ENCODE measurements around the gene DAPK2.
"Not testable (repeated sequence)": the region's sequence is repeated elsewhere in the genome, so short reads cannot be mapped to it uniquely, and the experiment has no call there.

DAPK2 gene

DNA sequence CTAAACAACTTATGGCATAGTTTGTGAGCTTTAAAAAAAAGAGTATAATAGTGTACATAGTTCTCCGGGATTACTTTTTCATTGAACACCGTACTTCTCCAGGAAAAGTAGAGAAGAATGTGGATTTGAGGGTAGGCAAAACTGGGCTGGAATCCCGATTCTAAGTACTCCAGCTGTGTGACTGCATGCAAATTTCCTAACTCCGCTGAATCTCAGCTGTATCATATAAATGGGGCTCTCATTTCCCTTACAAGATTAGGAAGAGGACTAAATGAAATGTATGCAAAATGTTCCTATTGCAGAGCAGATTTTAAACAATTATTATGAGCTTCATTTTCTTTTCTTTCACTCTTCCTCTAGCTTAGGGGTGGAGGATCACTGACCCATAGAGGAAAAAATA, 142.2 kb downstream of the DAPK2 start:
- no peak for TF ChIP-seq ZFX (IDR thresholded peaks at IDR 0.05)
- TF ChIP-seq, protein P1, sequence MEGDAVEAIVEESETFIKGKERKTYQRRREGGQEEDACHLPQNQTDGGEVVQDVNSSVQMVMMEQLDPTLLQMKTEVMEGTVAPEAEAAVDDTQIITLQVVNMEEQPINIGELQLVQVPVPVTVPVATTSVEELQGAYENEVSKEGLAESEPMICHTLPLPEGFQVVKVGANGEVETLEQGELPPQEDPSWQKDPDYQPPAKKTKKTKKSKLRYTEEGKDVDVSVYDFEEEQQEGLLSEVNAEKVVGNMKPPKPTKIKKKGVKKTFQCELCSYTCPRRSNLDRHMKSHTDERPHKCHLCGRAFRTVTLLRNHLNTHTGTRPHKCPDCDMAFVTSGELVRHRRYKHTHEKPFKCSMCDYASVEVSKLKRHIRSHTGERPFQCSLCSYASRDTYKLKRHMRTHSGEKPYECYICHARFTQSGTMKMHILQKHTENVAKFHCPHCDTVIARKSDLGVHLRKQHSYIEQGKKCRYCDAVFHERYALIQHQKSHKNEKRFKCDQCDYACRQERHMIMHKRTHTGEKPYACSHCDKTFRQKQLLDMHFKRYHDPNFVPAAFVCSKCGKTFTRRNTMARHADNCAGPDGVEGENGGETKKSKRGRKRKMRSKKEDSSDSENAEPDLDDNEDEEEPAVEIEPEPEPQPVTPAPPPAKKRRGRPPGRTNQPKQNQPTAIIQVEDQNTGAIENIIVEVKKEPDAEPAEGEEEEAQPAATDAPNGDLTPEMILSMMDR (conservative IDR thresholded peaks at IDR 0.05) = no peak
- H3K27ac ChIP-seq = no peak overlapping the region

DNA sequence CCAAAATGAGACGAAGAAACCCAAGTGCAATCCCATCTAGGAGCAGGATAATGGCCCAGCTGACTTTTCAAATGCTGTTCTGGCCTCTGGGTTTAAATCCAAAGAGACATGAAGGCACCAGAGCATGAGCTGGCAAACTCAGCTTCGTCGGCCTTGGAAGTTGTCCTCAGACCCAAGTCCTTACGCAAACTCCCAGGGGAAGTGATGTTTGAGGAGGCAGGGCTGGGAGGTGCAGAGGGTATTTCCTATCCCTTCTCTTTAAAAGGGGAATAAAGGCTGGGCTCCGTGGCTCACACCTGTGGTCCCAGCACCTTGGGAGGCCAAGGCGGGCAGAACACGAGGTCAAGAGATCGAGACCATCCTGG, 143.6 kb downstream of the DAPK2 start:
- TF ChIP-seq, protein P1 (conservative IDR thresholded peaks at IDR 0.05) = no peak
- no peak overlapping the region for H3K27ac ChIP-seq

DNA sequence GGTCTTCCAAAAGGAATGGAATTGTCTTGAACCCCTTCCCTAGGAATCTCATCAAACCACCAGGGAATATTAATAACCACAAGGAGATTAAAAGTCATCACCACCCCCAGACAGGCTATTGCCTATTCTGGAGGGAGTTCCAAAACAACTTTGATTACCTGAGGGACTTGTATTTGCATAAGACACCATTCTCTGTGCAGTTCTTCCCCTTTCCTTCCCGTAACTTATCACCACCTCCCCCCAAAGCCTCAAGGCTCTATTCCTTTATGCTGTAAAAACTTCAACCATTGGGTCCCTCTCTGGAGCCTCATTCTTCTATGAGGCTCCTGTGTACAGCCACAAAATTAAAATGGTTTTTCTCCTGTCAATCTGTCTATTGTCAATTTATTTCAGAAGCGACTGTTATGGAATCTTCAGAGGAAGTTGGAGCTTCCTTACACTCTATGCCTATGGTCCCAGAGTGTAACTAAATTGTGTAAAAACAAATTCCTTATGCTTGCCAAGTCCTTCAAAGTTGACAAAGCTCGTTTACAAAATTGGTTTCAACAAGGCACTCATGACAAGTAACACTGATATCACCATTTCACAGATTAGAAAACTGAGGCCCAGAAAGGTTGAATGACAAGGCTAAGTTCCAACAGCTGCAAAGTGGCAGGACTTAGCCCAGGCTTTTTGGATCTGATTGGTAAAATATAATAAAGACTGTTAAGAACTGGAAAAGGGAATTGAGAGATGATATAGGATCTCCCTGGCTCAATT, 144.2 kb downstream of the DAPK2 start:
- TF ChIP-seq, protein P1 (conservative IDR thresholded peaks at IDR 0.05) = no peak
- no peak for TF ChIP-seq ZFX (IDR thresholded peaks at IDR 0.05)
- H3K27ac ChIP-seq = no peak overlapping the region

DNA sequence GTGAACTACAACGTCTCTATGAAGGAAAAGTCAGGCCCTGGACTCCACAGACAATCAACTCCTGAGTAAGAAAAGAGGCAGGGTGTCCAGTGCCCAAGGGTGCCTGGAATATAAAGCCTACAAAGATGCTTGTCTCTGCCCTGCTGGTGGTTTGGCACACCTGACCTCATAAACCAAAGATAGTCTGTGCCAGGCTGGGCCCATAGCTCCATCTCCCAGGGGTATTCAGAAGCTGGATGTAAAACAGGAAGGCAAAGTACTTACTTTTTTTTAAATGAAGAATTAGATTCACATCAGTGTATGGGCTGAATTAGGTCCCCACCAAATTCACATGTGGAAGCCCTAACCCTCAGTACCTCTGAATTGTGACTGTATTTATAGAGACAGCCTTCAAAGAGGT, 146.0 kb downstream of the DAPK2 start:
- TF ChIP-seq ZFX (IDR thresholded peaks at IDR 0.05) = no peak
- TF ChIP-seq, protein P1 (conservative IDR thresholded peaks at IDR 0.05) = no peak
- H3K27ac ChIP-seq = no peak overlapping the region

DNA sequence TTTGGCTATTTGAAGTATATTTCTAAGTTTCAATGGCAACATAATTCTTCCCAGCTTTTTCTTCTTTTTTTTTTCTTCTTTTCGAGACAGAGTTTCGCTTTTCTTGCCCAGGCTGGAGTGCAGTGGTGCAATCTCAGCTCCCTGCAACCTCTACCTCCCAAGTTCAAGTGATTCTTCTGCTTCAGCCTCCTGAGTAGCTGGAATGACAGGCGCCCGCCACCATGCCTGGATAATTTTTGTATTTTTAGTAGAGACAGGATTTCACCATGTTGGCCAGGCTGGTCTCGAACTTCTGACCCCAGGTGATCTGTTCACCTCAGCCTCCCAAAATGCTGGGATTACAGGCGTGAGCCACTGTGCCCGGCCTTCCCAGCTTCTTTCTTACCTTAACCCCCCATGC, 146.7 kb downstream of the DAPK2 start:
- not testable (repeated sequence) for H3K27ac ChIP-seq

DNA sequence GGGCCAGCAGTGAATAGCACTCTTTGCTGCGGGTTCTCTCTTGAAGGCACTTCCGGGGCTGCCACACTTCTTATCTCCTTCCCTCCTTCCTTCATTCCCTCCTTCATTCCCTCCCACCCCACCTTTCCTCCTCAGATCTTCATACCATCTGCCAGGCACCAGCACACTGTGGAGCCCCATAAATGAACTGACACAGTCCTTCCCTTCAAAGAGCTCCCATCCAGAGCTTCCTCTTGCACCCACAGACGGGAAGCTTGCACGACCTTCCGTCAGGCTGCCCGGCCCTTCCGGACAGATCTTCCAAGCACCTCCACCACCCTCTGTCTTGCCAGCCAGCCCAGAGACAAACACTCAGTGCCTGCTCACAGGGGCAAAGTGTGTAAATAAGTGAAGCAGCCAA, 147.1 kb downstream of the DAPK2 start:
- H3K27ac ChIP-seq = no peak overlapping the region
- TF ChIP-seq, protein P1 (conservative IDR thresholded peaks at IDR 0.05) = no peak
- no peak for TF ChIP-seq ZFX (IDR thresholded peaks at IDR 0.05)

DNA sequence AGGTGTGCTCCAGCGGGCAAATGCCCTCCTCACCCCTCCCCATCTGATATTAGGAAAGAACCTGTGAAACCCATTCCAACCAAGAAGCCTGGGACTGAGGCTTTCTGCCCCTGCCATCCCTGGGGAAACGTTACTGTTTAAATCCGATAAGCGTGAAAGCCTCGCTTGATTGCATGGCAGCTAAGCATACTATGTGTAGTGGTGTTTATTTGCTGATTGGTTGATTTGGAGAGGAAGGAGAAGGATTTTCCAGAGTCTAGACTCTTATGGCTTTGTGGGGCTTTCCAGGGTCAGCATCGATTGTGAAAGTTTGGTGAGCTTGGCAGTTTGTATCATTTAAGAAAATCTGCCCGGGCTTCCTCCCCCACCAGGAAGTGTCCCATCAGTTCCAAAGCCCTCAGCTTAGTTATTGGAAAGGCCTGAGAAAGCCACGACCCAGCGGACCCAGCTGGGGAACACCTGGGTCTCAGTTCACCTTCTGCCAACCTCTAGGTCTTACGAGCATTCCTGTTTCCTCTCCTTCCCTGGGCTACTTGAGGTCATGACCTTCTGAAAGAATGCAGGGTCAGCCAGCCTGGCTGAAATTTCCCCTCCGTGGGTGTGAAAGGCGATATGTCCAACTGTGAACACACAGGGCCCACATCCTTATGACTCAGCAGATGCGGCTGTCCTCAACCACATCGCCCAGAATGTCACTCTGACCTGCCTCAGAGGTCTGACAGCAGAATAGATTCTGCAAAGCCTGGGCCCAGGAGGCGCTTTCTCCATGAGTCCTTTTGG, 149.8 kb downstream of the DAPK2 start:
- H3K27ac ChIP-seq = no peak overlapping the region
- TF ChIP-seq ZFX (IDR thresholded peaks at IDR 0.05) = no peak
- TF ChIP-seq, protein P1 (conservative IDR thresholded peaks at IDR 0.05) = no peak

All from C4-2B (cell line).